Left lung (tissue), 10 donors: Measurements from ENCODE around the gene SPATA13. TPM values are rescaled to one million over a fixed set of nuclear protein-coding genes. Genes with fewer than 3 reads are reported as not detected.

ENCODE experiments used
- ATAC-seq: fragments of 200-7000 bp; cut with Tn5 transposase; one replicate; pipeline ENCODE4 v1.9.1; 2020; ENCODE audit warnings: moderate library complexity
- DNase-seq, 4 donors: peaks; one replicate each; pipeline ENCODE4 v3.0.0-alpha.2; 2013 to 2020
- H3K27ac ChIP-seq, 2 donors: fragments of 200-600 bp; sonication (generic) in 1 of 2; one replicate each; pipeline versions ENCODE4 v1.5.0 to v1.8.0; 2020 to 2021
- H3K27me3 ChIP-seq, 2 donors: fragments of 200-600 bp; sonication (generic) in 1 of 2; one replicate each; pipeline versions ENCODE4 v1.5.0 to v1.8.0; 2020 to 2021
- H3K36me3 ChIP-seq, 2 donors: fragments of 200-600 bp; sonication (generic) in 1 of 2; one replicate each; pipeline versions ENCODE4 v1.5.0 to v1.8.0; 2020 to 2021
- H3K4me1 ChIP-seq, 2 donors: fragments of 200-600 bp; one replicate each; pipeline ENCODE4 v1.8.0; 2021
- H3K4me3 ChIP-seq, 2 donors: fragments of 200-600 bp; sonication (generic) in 1 of 2; one replicate each; pipeline versions ENCODE4 v1.5.0 to v1.8.0; 2020 to 2021; ENCODE audit warnings: mild to moderate bottlenecking in 1 of 2
- H3K9me3 ChIP-seq, 2 donors: fragments of 200-600 bp; sonication (generic) in 1 of 2; one replicate each; pipeline versions ENCODE4 v1.5.0 to v1.8.0; 2020 to 2021
- CTCF ChIP-seq, 2 donors: fragments of 200-600 bp; sonication (generic) in 1 of 2; IDR thresholded peaks; one replicate each; pipeline versions ENCODE4 v1.5.0 to v1.8.0; 2021; ENCODE audit warnings: antibody characterized with exemption in 2 of 2
- intact Hi-C, 2 donors: fragments of 100-400 bp; cut with DNase I; formaldehyde crosslinking; loops; one replicate each; pipeline versions ENCODE4 v1.11.2 to v1.14.2; 2022
- polyA plus RNA-seq, 6 donors: library from polyadenylated mRNA; unstranded; fragments of 120-200 nt; gene quantifications; one replicate each; pipeline ENCODE4 v1.2.1, GENCODE V29; 2013; ENCODE audit not compliant: insufficient read length in 6 of 6
- total RNA-seq, 2 donors: library from RNA; stranded (reverse); fragmentation: NEBNext Ultra II Directional; extraction: Animal tissue kit (Norgen Biotek cat#: 25700); gene quantifications; one replicate each; pipeline ENCODE4 v1.2.1, GENCODE V29; 2021
- donor health status: DM: no; HTN: yes; CAD: no.
- donor health status: DM: no; HTN: no; CAD: no.

Gene SPATA13
- total and polyA plus RNA-seq, 8 donors = 11.4 to 31.4 (median 14.7) TPM

- no peaks in the 10 kb centered on the region for H3K4me1 ChIP-seq
- no peaks in the 10 kb centered on the region for H3K27me3 ChIP-seq
- DNase-seq = no peak
- no peak overlapping the region for H3K27ac ChIP-seq
- ATAC-seq = no peak
- no peak overlapping the region for H3K4me3 ChIP-seq
- intact Hi-C loops = no loop called here
- no peaks in the 10 kb centered on the region for H3K9me3 ChIP-seq
- TF ChIP-seq CTCF (IDR thresholded peaks at IDR 0.05) = no peak
- H3K36me3 ChIP-seq = no peaks in the 10 kb centered on the region
Observed at GRCh38 chr13:24232474-24232873, 72.0 kb downstream of the SPATA13 start.

- Histone ChIP-seq H3K4me3 (no peak overlapping the region), H3K9me3 (no peaks in the 10 kb centered on the region), H3K36me3 (no peaks in the 10 kb centered on the region), H3K27me3 (no peaks in the 10 kb centered on the region), H3K27ac (peak overlapping the region in 1 of 2 donors; percentile 54), H3K4me1 (no peaks in the 10 kb centered on the region)
- no peak for TF ChIP-seq CTCF (IDR thresholded peaks at IDR 0.05)
- intact Hi-C loops = no loop called here
- ATAC-seq = peak; percentile 57
- peak in 2 of 4 donors; percentile 74 to 88 for DNase-seq
Observed at GRCh38 chr13:24233351-24233901, 72.9 kb downstream of the SPATA13 start.

GRCh38 chr13:24234200-24234915 lies 73.8 kb downstream of the SPATA13 start:
- no peak overlapping the region for H3K4me3 ChIP-seq
- H3K4me1 ChIP-seq = no peaks in the 10 kb centered on the region
- H3K9me3 ChIP-seq = no peaks in the 10 kb centered on the region
- TF ChIP-seq CTCF (IDR thresholded peaks at IDR 0.05) = no peak
- H3K27me3 ChIP-seq = no peaks in the 10 kb centered on the region
- no peaks in the 10 kb centered on the region for H3K36me3 ChIP-seq
- ATAC-seq (no peak), DNase-seq (no peak)
- intact Hi-C loops = no loop called here
- H3K27ac ChIP-seq = no peak overlapping the region

- Histone ChIP-seq H3K9me3 (no peaks in the 10 kb centered on the region), H3K27me3 (no peaks in the 10 kb centered on the region), H3K4me1 (no peaks in the 10 kb centered on the region), H3K4me3 (no peak overlapping the region), H3K36me3 (no peaks in the 10 kb centered on the region), H3K27ac (no peak overlapping the region)
- ATAC-seq (no peak), DNase-seq (no peak)
- intact Hi-C loops = no loop called here
- no peak for TF ChIP-seq CTCF (IDR thresholded peaks at IDR 0.05)
Observed at GRCh38 chr13:24237356-24237755, 76.8 kb downstream of the SPATA13 start.

- H3K4me1 ChIP-seq = peaks cover 0 to 6% of the 10 kb centered on the region in 2 donors
- H3K4me3 ChIP-seq = no peak overlapping the region
- intact Hi-C loops = no loop called here
- H3K27me3 ChIP-seq = no peaks in the 10 kb centered on the region
- H3K27ac ChIP-seq = no peak overlapping the region
- TF ChIP-seq CTCF (IDR thresholded peaks at IDR 0.05) = no peak
- ATAC-seq (no peak), DNase-seq (no peak)
- H3K9me3 ChIP-seq = no peaks in the 10 kb centered on the region
- H3K36me3 ChIP-seq = no peaks in the 10 kb centered on the region
Observed at GRCh38 chr13:24241336-24241735, 80.8 kb downstream of the SPATA13 start.
